ENCODE measurements around the gene ANKRD13D.

Gene ANKRD13D

GRCh38 chr11:67261946-67262681 is 27.0 kb upstream of the ANKRD13D start:
- no peak for DNase-seq (ENCODE audit: extremely low read depth in 1 of 2, low read depth in 1 of 2)

DNA sequence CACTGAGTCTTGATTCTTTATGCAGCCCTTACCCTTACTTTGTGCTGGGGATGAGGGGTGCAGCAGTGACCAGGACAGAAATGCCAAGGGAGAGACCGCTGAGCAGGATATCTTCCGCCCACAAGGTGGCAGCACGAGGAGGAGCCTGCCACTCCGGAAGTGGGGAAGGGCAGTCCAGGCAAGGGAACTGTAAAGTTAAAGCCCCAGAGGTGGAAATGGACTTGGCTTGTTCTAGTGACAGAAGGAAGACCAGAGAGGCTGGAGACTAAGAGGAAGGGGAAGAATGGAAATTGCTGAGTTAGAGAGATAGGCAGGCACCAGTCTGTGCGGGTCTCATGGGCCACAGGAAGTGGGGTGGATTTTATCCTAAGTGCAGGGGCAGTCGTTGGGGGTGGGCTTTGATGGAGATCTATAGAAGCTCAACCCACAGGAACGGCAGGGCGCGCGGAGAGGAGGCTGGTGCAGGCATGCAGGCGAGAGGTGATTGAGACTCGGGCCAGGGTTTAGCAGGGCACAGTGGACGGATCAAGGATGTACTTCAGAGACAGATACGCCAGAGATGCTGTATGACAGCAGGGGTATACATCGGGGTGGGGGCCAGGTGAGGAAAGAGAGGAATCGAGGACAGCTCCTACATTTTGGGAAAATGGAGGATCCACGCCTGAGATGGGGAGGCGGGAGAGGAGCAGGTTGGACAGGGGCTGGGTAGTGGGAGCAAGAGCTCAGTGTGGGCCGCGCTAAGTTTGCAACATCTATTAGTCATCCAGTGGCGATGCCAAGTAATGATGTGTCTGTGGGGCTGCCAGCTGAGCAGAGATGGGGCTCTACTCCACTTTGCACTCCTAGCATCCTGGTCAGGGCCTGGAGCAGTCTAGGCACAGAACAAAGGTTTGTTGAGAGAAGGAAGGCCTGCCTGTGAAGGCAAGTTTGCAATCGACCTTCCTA is 26.1 kb upstream of the ANKRD13D start:
- peak in 1 of 2 donors; percentile 58 for DNase-seq (ENCODE audit: extremely low read depth in 1 of 2, low read depth in 1 of 2)

GRCh38 chr11:67264260-67264659 is 24.8 kb upstream of the ANKRD13D start:
- DNase-seq (ENCODE audit: extremely low read depth in 1 of 2, low read depth in 1 of 2): no peak

DNA sequence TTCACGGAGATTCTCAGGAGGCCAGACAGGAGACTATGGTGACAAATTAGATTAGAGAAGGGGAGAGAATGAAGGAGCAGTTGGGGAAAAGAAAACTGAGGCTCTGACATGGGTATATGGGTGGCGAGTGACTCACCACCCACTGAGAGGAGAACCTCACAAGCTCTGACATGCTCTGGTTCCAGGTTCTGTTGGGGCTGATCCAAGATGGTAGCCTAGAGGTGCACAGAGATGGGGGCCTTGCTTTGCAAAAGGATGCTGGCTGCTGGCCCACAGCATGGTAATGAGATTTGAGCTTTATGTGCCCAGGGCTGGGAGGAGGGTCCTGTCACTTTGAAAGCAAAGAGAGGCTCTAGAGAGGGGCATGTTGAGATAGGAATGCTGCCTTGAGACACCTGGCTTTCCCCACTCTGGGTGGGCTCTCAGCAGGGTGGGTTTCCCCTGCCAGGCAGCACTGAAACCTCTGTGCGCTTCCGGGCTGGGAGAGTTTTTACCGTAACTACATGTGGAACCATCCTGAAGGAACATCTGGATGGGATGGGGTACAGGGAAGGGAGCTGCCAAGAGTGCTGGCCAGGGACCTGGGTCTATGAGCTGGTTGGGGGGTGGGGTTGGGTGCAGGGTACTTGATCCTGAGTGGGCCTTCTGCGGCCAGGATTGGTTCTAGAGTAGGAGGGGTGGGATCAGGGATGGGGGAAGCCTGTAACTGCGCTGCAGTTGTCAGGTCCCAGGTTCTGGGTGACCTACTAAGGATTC is 24.0 kb upstream of the ANKRD13D start:
- no peak for DNase-seq (ENCODE audit: extremely low read depth in 1 of 2, low read depth in 1 of 2)

GRCh38 chr11:67265633-67266448 is 23.3 kb upstream of the ANKRD13D start:
- DNase-seq (ENCODE audit: extremely low read depth in 1 of 2, low read depth in 1 of 2): peak in 1 of 2 donors; percentile 72

- no peak for DNase-seq (ENCODE audit: extremely low read depth in 1 of 2, low read depth in 1 of 2)
Observed at GRCh38 chr11:67266449-67267187, 22.5 kb upstream of the ANKRD13D start, which contains the start of gene GRK2. GRK2 (plus strand) TSS chr11:67266473; CDS start chr11:67266700, 227 bp downstream.

GRCh38 chr11:67267188-67268080 is 21.7 kb upstream of the ANKRD13D start:
- DNase-seq (ENCODE audit: extremely low read depth in 1 of 2, low read depth in 1 of 2): no peak

GRCh38 chr11:67268081-67268961 is 20.8 kb upstream of the ANKRD13D start:
- no peak for DNase-seq (ENCODE audit: extremely low read depth in 1 of 2, low read depth in 1 of 2)

DNA sequence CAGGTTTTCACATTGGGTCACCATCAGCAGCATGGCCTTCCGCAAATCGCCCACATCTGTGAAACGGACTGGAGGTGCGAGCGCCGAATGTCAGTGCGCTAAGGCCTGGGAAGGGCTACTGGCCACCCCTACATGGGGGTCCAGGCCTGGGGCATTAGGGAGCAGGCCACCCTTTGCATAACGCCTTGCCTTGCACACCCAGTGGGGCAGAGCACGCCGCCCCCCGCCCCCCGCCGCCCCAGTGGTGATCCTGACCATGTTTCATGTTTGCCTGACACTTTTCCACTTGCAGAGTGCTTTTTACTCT is 20.2 kb upstream of the ANKRD13D start:
- DNase-seq (ENCODE audit: extremely low read depth in 1 of 2, low read depth in 1 of 2): no peak

- DNase-seq (ENCODE audit: extremely low read depth in 1 of 2, low read depth in 1 of 2): no peak
Observed at GRCh38 chr11:67269401-67270255, 19.5 kb upstream of the ANKRD13D start.

GRCh38 chr11:67270256-67271204 is 18.6 kb upstream of the ANKRD13D start:
- no peak for DNase-seq (ENCODE audit: extremely low read depth in 1 of 2, low read depth in 1 of 2)

- DNase-seq (ENCODE audit: extremely low read depth in 1 of 2, low read depth in 1 of 2): no peak
Observed at GRCh38 chr11:67271205-67271540, 17.9 kb upstream of the ANKRD13D start.

DNA sequence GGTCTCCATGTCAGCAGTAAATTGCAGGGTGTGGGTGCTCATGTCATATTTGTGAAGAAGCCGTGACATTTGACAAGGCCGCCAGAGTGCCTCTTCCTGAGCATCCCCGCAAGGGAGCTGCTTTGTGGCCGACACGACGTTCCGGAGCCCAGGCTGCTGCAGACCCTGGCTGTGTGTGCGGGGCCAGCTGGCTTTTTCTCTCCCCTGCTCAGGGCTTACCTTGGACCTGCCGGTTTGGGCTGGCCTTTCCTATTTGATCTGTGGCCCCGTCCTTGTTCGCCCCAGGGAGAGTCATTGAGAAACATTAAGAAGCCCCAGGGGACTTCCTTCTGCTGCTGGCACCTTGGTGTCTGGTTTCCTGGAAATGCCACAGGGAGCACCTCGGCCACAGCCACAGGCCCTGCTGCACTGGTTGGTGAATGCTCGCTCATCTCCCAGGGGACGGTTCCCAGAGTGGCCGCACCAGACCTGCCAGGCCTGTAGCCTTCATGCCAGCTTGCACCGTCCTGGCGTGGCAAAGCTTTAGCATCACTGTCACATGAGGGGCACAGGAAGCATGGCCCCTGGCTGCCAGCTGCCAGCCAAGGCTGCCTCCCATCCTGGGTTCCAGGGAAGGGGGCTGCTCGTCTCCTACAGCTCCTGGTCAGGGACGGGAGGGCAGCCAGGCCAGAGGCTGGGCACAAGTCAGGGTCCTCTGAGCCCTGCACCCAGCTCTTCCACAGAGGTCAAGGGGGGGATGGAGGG is 17.4 kb upstream of the ANKRD13D start:
- no peak for DNase-seq (ENCODE audit: extremely low read depth in 1 of 2, low read depth in 1 of 2)

GRCh38 chr11:67272327-67273259 is 16.5 kb upstream of the ANKRD13D start:
- DNase-seq (ENCODE audit: extremely low read depth in 1 of 2, low read depth in 1 of 2): no peak

Data from activated CD8-positive, alpha-beta memory T cell treated with anti-CD3 and anti-CD28 coated beads for 1 hour (primary cell).